GM12865 (cell line): ENCODE results near the gene CREB3L2.

Experiments
- DNase-seq: peaks from one replicate; pipeline ENCODE4 v3.0.0; 2010; ENCODE audit warnings: low read depth
- H3K4me3 ChIP-seq: 2 replicates; pipeline ENCODE4 v1.5.1; 2011; ENCODE audit warnings: mild to moderate bottlenecking, low read depth, low read length, control low read depth
- TF ChIP-seq, protein P1 (sequence below): IDR thresholded peaks from 2 replicates; pipeline ENCODE4 v1.5.1; 2011; ENCODE audit warnings: low read length, control low read depth, low read depth, inconsistent platforms; ENCODE audit not compliant: insufficient read depth; ENCODE audit errors: missing control alignments

Gene CREB3L2

DNA sequence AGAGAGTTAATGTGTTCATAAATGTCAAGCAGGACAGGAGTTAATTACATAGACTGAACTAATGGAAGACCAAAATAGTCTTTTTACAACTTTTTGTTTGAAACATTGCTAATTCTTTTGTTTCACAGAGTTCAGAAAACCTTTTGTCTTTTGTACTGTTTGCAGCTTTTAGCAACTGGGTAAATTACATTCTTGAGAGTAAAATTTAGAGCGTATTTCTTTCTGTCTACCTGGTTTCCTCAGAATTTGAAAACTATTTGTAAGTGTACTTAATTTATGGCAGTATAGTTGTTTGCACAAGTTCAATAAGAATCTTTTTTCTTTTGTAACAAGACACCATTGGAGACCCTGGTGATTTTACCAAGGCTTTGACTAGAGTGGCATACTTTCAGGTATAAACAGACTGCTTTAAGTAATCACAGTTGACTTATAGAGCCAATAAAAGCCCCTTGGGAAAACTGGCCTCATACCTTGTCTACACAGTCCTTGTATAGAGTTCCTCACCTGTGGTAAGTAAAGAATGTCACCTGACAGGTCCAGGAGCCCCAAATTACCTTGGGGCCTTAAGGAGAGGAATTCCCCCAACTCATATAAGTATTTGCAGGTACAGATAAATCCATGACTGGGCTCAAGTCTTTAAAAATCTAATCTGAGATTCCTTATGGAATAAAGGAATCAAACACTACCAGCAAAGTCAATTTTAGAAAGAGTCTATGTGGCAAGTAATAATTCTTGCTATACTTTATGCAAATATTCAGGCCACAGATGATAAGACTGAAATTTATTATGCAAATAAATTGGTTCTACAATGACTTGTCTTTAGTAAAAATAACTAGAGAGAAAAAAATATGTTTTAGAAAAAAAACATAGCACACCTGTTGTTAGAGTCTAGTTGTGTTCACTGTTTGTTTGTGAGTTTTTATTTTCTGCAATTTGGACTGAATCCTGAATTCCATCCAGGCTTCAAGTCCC lies 23.6 kb upstream of the CREB3L2 start:
- TF ChIP-seq, protein P1, sequence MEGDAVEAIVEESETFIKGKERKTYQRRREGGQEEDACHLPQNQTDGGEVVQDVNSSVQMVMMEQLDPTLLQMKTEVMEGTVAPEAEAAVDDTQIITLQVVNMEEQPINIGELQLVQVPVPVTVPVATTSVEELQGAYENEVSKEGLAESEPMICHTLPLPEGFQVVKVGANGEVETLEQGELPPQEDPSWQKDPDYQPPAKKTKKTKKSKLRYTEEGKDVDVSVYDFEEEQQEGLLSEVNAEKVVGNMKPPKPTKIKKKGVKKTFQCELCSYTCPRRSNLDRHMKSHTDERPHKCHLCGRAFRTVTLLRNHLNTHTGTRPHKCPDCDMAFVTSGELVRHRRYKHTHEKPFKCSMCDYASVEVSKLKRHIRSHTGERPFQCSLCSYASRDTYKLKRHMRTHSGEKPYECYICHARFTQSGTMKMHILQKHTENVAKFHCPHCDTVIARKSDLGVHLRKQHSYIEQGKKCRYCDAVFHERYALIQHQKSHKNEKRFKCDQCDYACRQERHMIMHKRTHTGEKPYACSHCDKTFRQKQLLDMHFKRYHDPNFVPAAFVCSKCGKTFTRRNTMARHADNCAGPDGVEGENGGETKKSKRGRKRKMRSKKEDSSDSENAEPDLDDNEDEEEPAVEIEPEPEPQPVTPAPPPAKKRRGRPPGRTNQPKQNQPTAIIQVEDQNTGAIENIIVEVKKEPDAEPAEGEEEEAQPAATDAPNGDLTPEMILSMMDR: no peak
- DNase-seq: no peak

DNA sequence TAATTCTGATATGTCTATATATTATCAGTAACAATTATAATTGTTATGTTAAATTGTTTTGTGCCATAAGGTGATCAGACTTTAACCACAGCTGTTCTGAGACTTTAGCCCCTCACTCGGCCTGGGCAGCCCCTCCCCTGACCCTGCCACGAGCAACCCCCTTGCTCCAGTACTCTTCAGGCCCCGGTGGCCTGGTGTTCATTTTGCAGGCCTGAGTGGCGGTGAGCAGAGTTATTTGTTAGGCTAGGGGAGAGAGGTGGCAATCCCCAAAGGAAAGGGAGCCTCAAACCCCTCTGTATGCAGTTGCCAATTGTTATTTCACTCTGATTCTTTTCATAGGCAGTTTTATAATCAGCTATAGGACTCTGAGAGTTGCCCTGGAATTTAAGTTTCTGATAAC lies 22.9 kb upstream of the CREB3L2 start:
- DNase-seq: no peak
- H3K4me3 ChIP-seq: no peak overlapping the region
- TF ChIP-seq, protein P1: no peak

More for the DNA sequence above, 23.6 kb upstream of the CREB3L2 start:
- no peak overlapping the region for H3K4me3 ChIP-seq

DNA sequence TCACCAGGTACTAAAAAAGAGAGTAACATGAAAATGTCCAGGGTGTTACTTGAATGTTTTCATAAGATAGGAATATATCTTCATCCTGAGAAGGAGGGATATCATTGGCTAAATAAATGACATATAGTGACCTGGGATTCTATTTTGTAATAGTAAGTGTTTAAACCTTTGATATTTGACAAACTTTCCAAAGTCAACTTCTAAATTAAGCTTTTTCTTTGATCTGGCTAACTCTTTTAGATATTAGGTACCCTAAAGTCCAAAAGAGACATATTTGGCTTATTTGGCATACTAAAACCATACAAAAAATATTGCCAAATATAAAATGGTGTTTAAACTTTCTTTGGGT lies 22.4 kb upstream of the CREB3L2 start:
- no peak for DNase-seq
- no peak overlapping the region; the same call in 1 of the 2 replicates for H3K4me3 ChIP-seq
- TF ChIP-seq, protein P1: no peak

DNA sequence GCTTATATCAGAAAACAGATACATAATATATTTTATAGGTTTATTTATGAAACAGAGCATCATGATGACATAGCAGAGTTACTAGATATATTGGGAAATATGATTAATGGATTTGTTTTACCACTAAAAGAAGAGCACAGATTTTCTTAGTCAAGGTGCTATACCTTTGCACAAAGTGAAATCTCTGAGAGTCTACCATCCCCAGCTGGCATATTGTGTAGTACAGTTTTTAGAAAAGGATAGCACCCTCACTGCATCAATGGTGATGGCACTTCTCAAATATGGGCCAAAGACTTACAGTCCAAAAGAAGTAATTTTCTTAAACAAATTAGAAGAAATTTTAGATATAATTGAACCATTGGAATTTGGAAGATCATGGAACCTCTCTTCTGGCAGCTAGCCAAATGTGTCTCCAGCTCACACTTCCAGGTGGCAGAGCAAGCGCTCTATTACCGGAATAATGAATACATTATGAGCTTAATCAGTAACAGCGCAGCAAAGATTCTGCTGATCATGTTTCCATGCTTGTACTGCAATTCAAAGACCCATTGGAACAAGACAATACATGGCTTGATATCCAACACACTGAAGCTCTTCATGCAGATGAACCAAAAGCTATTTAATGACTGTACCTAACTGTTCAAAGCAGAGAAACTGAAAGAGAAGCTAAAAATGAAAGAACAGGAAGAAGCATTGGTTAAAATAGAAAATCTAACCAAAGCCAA lies 21.9 kb upstream of the CREB3L2 start:
- TF ChIP-seq, protein P1: no peak
- no peak overlapping the region; the same call in 1 of the 2 replicates for H3K4me3 ChIP-seq
- DNase-seq: peak; percentile 74

DNA sequence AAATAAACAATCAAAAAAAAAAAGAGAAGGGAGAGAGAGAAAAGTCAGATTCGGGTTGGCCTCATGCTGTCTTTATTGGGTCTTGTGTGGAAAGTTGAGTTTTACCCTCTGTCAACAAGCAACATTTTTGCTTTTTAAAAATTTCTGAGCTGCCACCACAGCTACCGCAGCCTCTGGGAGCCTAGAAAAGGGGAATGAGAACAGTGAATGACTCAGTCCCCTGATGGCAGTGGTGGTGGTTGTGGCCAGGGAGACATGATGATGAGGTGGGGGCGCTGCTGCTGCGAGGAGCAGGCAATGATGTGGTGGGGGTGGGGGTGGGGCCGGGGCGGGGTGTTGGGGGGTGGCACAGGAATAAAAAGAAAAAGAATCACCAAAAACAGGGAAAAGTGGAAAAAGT lies 20.0 kb upstream of the CREB3L2 start:
- no peak overlapping the region for H3K4me3 ChIP-seq
- TF ChIP-seq, protein P1: no peak
- no peak for DNase-seq

DNA sequence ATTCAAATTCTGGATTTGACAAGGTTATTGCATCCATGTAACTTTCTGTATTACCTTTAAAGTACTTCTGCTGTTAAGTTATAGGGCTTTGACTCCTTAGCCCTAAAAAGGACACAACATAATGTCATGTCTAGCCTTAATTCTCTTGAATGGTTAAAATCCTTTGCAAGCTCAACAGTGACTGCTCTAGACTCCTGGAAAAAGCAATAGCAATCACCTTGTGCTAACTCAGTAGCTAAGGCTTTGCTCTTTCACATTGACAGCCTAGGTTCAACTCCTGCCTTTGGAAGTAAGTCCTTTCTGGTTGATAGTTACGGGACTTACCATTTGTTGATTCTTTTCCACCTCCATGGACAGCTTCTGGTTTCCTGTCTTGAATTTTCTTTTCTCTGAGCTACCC lies 16.1 kb upstream of the CREB3L2 start:
- TF ChIP-seq, protein P1: no peak
- no peak for DNase-seq
- H3K4me3 ChIP-seq: no peak overlapping the region

DNA sequence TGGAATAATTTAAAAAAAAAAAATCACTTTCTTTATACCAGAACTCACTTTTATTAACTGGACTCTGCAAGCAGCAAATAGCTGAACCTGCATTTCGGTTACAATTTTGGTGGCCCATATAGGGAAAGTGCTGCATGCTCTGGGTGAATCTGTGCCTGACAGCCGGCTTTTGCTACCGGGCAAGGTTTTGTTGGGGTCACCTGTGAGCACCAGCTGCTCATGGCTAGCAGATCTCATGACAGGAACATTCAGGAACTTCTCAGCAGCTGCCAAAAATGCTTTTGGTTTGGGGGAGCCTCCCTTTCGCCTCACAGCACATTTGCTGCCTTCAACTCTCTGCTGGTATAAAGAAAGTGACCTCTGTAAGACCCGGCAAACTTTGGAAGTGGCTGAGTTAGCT lies 13.2 kb upstream of the CREB3L2 start:
- no peak overlapping the region for H3K4me3 ChIP-seq
- TF ChIP-seq, protein P1: no peak
- DNase-seq: no peak
